H1 (cell line): Measurements from ENCODE around the gene DARS2.

Experiments used
- CBX8 ChIP-seq: fragments of 300-800, 300-1000 bp; sonication (generic); IDR thresholded peaks from 2 replicates; pipeline ENCODE4 v1.7.1; 2016; ENCODE audit warnings: low read depth, low read length, borderline replicate concordance
- CHD2 ChIP-seq: IDR thresholded peaks from 2 replicates; pipeline ENCODE4 v1.6.1; 2012; ENCODE audit warnings: low read length, improper control_type of control experiment
- GTF2F1 ChIP-seq: IDR thresholded peaks from 2 replicates; pipeline ENCODE4 v1.6.1; 2012; ENCODE audit warnings: low read depth, low read length, improper control_type of control experiment, borderline replicate concordance
- MAX ChIP-seq: IDR thresholded peaks from 2 replicates; pipeline ENCODE4 v1.6.1; 2012; ENCODE audit warnings: inconsistent platforms
- SUZ12 ChIP-seq: fragments of 200-600 bp; sonication (generic); IDR thresholded peaks from 2 replicates; pipeline ENCODE4 v1.6.1; 2012; ENCODE audit warnings: mild to moderate bottlenecking, inconsistent platforms, low read length, moderate library complexity, mixed read lengths
- TF ChIP-seq, protein P1 (sequence below), 3 experiments: IDR thresholded peaks; 1 replicate in 2 of 3; 2 replicates in 1 of 3; pipeline versions ENCODE4 v1.5.1 to v1.6.1; 2011; ENCODE audit warnings: low read length in 3 of 3, mild to moderate bottlenecking in 3 of 3, inconsistent platforms in 2 of 3, low read depth in 1 of 3, moderate library complexity in 1 of 3; ENCODE audit not compliant: insufficient read depth in 1 of 3; ENCODE audit errors: control extremely low read depth in 1 of 3

GRCh38 chr1:173821680-173822079, 2.8 kb upstream of the DARS2 start:
- TF ChIP-seq, protein P1, sequence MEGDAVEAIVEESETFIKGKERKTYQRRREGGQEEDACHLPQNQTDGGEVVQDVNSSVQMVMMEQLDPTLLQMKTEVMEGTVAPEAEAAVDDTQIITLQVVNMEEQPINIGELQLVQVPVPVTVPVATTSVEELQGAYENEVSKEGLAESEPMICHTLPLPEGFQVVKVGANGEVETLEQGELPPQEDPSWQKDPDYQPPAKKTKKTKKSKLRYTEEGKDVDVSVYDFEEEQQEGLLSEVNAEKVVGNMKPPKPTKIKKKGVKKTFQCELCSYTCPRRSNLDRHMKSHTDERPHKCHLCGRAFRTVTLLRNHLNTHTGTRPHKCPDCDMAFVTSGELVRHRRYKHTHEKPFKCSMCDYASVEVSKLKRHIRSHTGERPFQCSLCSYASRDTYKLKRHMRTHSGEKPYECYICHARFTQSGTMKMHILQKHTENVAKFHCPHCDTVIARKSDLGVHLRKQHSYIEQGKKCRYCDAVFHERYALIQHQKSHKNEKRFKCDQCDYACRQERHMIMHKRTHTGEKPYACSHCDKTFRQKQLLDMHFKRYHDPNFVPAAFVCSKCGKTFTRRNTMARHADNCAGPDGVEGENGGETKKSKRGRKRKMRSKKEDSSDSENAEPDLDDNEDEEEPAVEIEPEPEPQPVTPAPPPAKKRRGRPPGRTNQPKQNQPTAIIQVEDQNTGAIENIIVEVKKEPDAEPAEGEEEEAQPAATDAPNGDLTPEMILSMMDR (IDR thresholded peaks at IDR 0.05; ENCODE audit: control extremely low read depth in 1 of 3, insufficient read depth in 1 of 3, low read depth in 1 of 3, low read length in 3 of 3), result no peak
- TF ChIP-seq SUZ12 (no peak), CBX8 (no peak), CHD2 (no peak), GTF2F1 (no peak), MAX (no peak)
